Sigmoid colon (tissue), 4 donors: ENCODE data around the gene TMEM115.

Experiments
- EP300 ChIP-seq, 4 donors: sonication (generic); formaldehyde crosslinking; IDR thresholded peaks; one replicate each; pipeline ENCODE4 v1.6.1; 2017; ENCODE audit warnings: antibody characterized with exemption in 4 of 4
- POLR2A ChIP-seq, 2 donors: fragments of 450-650 bp; IDR thresholded peaks; one replicate each; pipeline ENCODE4 v1.6.1; 2016; ENCODE audit warnings: antibody characterized with exemption in 2 of 2, mild to moderate bottlenecking in 2 of 2, moderate library complexity in 2 of 2
- POLR2AphosphoS5 ChIP-seq, 4 donors: sonication (generic); formaldehyde crosslinking; IDR thresholded peaks; one replicate each; pipeline ENCODE4 v1.6.1; 2017; ENCODE audit warnings: antibody characterized with exemption in 4 of 4
- TF ChIP-seq, protein P1 (sequence below), 4 experiments: fragments of 450-650 bp in 3 of 4; fragments of 200-600 bp in 1 of 4; IDR thresholded peaks; one replicate each; pipeline ENCODE4 v1.5.1; 2016 to 2019; ENCODE audit warnings: antibody characterized with exemption in 4 of 4, mild to moderate bottlenecking in 3 of 4, moderate library complexity in 2 of 4

DNA sequence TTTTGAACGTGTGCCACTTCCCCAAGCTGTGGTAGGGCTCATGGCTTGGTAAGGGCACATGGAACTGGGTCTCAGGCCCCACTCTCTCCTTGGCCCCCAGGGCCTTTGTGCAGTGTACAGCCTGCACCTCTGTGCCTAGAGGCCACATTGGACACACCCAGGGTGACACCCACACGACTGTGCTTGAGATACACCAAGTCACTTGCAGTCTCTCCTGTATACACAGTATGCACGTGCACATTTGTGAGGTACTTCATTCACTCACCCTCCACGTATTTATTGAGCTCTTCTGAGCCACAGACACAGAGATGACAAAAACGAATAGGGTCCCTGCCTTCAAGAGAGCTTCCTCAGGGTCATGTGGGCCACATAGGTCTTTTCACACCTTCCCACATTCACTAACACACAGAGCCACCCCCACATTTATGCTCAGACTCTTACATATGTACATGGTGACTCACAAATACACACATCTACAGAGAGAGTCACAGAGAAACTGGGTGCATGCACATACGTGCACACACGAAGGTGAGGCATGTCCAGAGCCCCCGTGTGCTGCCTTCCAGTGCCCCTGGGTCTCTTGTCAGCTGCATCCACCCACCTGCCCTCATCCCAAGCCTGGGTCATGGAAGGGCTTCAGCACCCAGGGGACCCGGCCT is 9.8 kb upstream of the TMEM115 start:
- TF ChIP-seq, protein P1, sequence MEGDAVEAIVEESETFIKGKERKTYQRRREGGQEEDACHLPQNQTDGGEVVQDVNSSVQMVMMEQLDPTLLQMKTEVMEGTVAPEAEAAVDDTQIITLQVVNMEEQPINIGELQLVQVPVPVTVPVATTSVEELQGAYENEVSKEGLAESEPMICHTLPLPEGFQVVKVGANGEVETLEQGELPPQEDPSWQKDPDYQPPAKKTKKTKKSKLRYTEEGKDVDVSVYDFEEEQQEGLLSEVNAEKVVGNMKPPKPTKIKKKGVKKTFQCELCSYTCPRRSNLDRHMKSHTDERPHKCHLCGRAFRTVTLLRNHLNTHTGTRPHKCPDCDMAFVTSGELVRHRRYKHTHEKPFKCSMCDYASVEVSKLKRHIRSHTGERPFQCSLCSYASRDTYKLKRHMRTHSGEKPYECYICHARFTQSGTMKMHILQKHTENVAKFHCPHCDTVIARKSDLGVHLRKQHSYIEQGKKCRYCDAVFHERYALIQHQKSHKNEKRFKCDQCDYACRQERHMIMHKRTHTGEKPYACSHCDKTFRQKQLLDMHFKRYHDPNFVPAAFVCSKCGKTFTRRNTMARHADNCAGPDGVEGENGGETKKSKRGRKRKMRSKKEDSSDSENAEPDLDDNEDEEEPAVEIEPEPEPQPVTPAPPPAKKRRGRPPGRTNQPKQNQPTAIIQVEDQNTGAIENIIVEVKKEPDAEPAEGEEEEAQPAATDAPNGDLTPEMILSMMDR (IDR thresholded peaks at IDR 0.05), result no peak
- TF ChIP-seq POLR2A (IDR thresholded peaks at IDR 0.05) (no peak), EP300 (IDR thresholded peaks at IDR 0.05) (no peak), POLR2AphosphoS5 (IDR thresholded peaks at IDR 0.05) (no peak)
